Stomach (tissue), 9 donors: Measurements from ENCODE around the gene MISP. TPM values are rescaled to one million over a fixed set of nuclear protein-coding genes. Genes with fewer than 3 reads are reported as not detected.
A peak's percentile ranks its signal among the peaks of the same experiment; 100 is the strongest.

ENCODE experiments used
- DNase-seq, 2 donors: peaks; one replicate each; pipeline versions ENCODE4 v3.0.0 to v3.0.0-alpha.2; 2013 to 2019
- H3K27ac ChIP-seq, 5 donors: fragments of 200-600 bp in 4 of 5; sonication (generic) in 4 of 5; one replicate each; pipeline ENCODE4 v1.5.1; 2013 to 2019; ENCODE audit warnings: mild to moderate bottlenecking in 1 of 5, moderate library complexity in 1 of 5
- H3K27me3 ChIP-seq, 3 donors: fragments of 200-600 bp; sonication (generic); one replicate each; pipeline ENCODE4 v1.5.1; 2017 to 2019; ENCODE audit warnings: mixed run types in 1 of 3
- H3K36me3 ChIP-seq, 4 donors: fragments of 200-600 bp; sonication (generic); 1 replicate in 3 of 4; 2 replicates in 1 of 4; pipeline ENCODE4 v1.5.1; 2016 to 2019
- H3K4me1 ChIP-seq, 4 donors: fragments of 200-600 bp; sonication (generic); one replicate each; pipeline ENCODE4 v1.5.1; 2016 to 2019
- H3K4me3 ChIP-seq, 4 donors: fragments of 200-600 bp; sonication (generic) in 3 of 4; one replicate each; pipeline ENCODE4 v1.5.1; 2016 to 2019; ENCODE audit warnings: mild to moderate bottlenecking in 1 of 4
- H3K9me3 ChIP-seq, 4 donors: fragments of 200-600 bp; sonication (generic); one replicate each; pipeline ENCODE4 v1.5.1; 2016 to 2019
- EP300 ChIP-seq: sonication (generic); formaldehyde crosslinking; IDR thresholded peaks from one replicate; pipeline ENCODE4 v1.6.1; 2017; ENCODE audit warnings: antibody characterized with exemption
- POLR2A ChIP-seq, 4 donors: fragments of 450-650 bp; IDR thresholded peaks; one replicate each; pipeline ENCODE4 v1.6.1; 2016; ENCODE audit warnings: antibody characterized with exemption in 4 of 4, control low read depth in 2 of 4, mild to moderate bottlenecking in 1 of 4, moderate library complexity in 1 of 4
- POLR2AphosphoS5 ChIP-seq, 3 donors: sonication (generic); formaldehyde crosslinking; IDR thresholded peaks; one replicate each; pipeline ENCODE4 v1.6.1; 2016; ENCODE audit warnings: antibody characterized with exemption in 3 of 3
- WGBS, 5 donors: extraction: QIAGEN DNeasy Blood & Tissue Kit in 3 of 5; methylation state at CpG; one replicate each; pipeline versions ENCODE4 v1.1.5 to v1.1.7; 2013 to 2018; 5-methylcytosine and 5-hydroxymethylcytosine counted together
- intact Hi-C: fragments of 100-400 bp; cut with DNase I; formaldehyde crosslinking; loops from one replicate; pipeline ENCODE4 v1.15.1; 2023; ENCODE audit warnings: low total_unique reads
- polyA plus RNA-seq, 3 donors: library from polyadenylated mRNA; stranded (reverse); fragments of 200-250 nt; gene quantifications; one replicate each; pipeline ENCODE4 v1.2.3, GENCODE V29; 2013
- total RNA-seq, 5 donors: library from RNA; depleted of rRNA; stranded (reverse); fragments of >200 nt; gene quantifications; one replicate each; pipeline versions ENCODE4 v1.1.0 to v1.2.3, GENCODE V29; 2014 to 2016
- TF ChIP-seq, protein P1 (sequence below), 7 experiments: fragments of 450-650 bp in 4 of 7; fragments of 200-600 bp in 3 of 7; sonication (generic) in 3 of 7; IDR thresholded peaks; one replicate each; pipeline ENCODE4 v1.5.1; 2016 to 2019; ENCODE audit warnings: antibody characterized with exemption in 7 of 7, control low read depth in 2 of 7, mild to moderate bottlenecking in 1 of 7
- donor health status: healthy with polysubstance abuse.
- donor health status: Bipolar disorder and iron deficiency.
- donor health status: healthy.

Gene MISP
- total and polyA plus RNA-seq, 8 donors: 2.1 to 149 (median 12.7) TPM

- H3K27me3 ChIP-seq: no peaks in the 10 kb centered on the region
- H3K4me3 ChIP-seq: peak overlapping the region; percentile 11 to 97 (median 59)
- TF ChIP-seq, protein P1, sequence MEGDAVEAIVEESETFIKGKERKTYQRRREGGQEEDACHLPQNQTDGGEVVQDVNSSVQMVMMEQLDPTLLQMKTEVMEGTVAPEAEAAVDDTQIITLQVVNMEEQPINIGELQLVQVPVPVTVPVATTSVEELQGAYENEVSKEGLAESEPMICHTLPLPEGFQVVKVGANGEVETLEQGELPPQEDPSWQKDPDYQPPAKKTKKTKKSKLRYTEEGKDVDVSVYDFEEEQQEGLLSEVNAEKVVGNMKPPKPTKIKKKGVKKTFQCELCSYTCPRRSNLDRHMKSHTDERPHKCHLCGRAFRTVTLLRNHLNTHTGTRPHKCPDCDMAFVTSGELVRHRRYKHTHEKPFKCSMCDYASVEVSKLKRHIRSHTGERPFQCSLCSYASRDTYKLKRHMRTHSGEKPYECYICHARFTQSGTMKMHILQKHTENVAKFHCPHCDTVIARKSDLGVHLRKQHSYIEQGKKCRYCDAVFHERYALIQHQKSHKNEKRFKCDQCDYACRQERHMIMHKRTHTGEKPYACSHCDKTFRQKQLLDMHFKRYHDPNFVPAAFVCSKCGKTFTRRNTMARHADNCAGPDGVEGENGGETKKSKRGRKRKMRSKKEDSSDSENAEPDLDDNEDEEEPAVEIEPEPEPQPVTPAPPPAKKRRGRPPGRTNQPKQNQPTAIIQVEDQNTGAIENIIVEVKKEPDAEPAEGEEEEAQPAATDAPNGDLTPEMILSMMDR (IDR thresholded peaks at IDR 0.05): no peak
- no peak for TF ChIP-seq POLR2A (IDR thresholded peaks at IDR 0.05)
- TF ChIP-seq POLR2AphosphoS5 (IDR thresholded peaks at IDR 0.05): peak in 1 of 3 donors; percentile 59
- no peak for TF ChIP-seq EP300
- peak; percentile 79 to 84 for DNase-seq
- peak overlapping the region; percentile 43 to 100 (median 96) for H3K27ac ChIP-seq
- H3K36me3 ChIP-seq: peaks cover 43 to 63% (median 53%) of the 10 kb centered on the region in 4 donors
- H3K9me3 ChIP-seq: no peaks in the 10 kb centered on the region
- H3K4me1 ChIP-seq: peaks cover 55 to 78% (median 64%) of the 10 kb centered on the region in 4 donors
- 17 to 29% (median 24%) methylated on average over 17 to 29 of the region's 29 CpGs for WGBS, 5 donors
- intact Hi-C loops: no loop called here
Measured at GRCh38 chr19:801030-801860, 50.3 kb downstream of the MISP start.

GRCh38 chr19:801861-802497, 51.1 kb downstream of the MISP start:
- 29 to 36% (median 31%) methylated on average over 14 to 23 of the region's 23 CpGs for WGBS, 5 donors
- no peaks in the 10 kb centered on the region for H3K9me3 ChIP-seq
- H3K4me1 ChIP-seq: peaks cover 52 to 74% (median 62%) of the 10 kb centered on the region in 4 donors
- H3K36me3 ChIP-seq: peaks cover 51 to 70% (median 60%) of the 10 kb centered on the region in 4 donors
- TF ChIP-seq EP300 (no peak), POLR2AphosphoS5 (IDR thresholded peaks at IDR 0.05) (no peak), POLR2A (IDR thresholded peaks at IDR 0.05) (no peak)
- TF ChIP-seq, protein P1 (IDR thresholded peaks at IDR 0.05): no peak
- intact Hi-C loops: no loop called here
- peak; percentile 60 to 73 for DNase-seq
- H3K27ac ChIP-seq: peak overlapping the region; percentile 0 to 100 (median 96)
- H3K4me3 ChIP-seq: peak overlapping the region; percentile 11 to 97 (median 59)
- H3K27me3 ChIP-seq: no peaks in the 10 kb centered on the region

GRCh38 chr19:802498-803098, 51.7 kb downstream of the MISP start:
- Histone ChIP-seq H3K4me1 (peaks cover 52 to 74% (median 64%) of the 10 kb centered on the region in 4 donors), H3K9me3 (no peaks in the 10 kb centered on the region), H3K27ac (peak overlapping the region in 3 of 5 donors; percentile 26 to 100 (median 100)), H3K36me3 (peaks cover 57 to 77% (median 66%) of the 10 kb centered on the region in 4 donors), H3K27me3 (no peaks in the 10 kb centered on the region), H3K4me3 (peak overlapping the region in 3 of 4 donors; percentile 22 to 97 (median 96))
- TF ChIP-seq POLR2AphosphoS5 (IDR thresholded peaks at IDR 0.05) (no peak), EP300 (no peak), POLR2A (IDR thresholded peaks at IDR 0.05) (no peak)
- TF ChIP-seq, protein P1 (IDR thresholded peaks at IDR 0.05): no peak
- DNase-seq: peak in 1 of 2 donors; percentile 61
- 45 to 69% (median 57%) methylated on average over 24 to 28 of the region's 28 CpGs for WGBS, 5 donors
- intact Hi-C loops: no loop called here

GRCh38 chr19:803099-803561, 52.2 kb downstream of the MISP start:
- DNase-seq: no peak
- H3K27me3 ChIP-seq: no peaks in the 10 kb centered on the region
- no peak for TF ChIP-seq POLR2AphosphoS5 (IDR thresholded peaks at IDR 0.05)
- TF ChIP-seq, protein P1 (IDR thresholded peaks at IDR 0.05): no peak
- TF ChIP-seq POLR2A (IDR thresholded peaks at IDR 0.05): no peak
- TF ChIP-seq EP300: no peak
- H3K27ac ChIP-seq: peak overlapping the region in 3 of 5 donors; percentile 26 to 100 (median 37)
- WGBS, 5 donors: 76 to 86% (median 84%) methylated on average over 11 to 17 of the region's 17 CpGs
- peaks cover 52 to 74% (median 63%) of the 10 kb centered on the region in 4 donors for H3K4me1 ChIP-seq
- H3K36me3 ChIP-seq: peaks cover 62 to 82% (median 72%) of the 10 kb centered on the region in 4 donors
- peak overlapping the region in 2 of 4 donors; percentile 96 to 97 for H3K4me3 ChIP-seq
- intact Hi-C loops: no loop called here
- H3K9me3 ChIP-seq: no peaks in the 10 kb centered on the region
